Measurements from ENCODE around the gene EMILIN2. TPM values are rescaled to one million over a fixed set of nuclear protein-coding genes. Genes with fewer than 3 reads are reported as not detected.

The EMILIN2 gene
- total RNA-seq, 1 experiment from 2014 or later: 20.0 TPM

GRCh38 chr18:2826581-2826980 is 20.2 kb upstream of the EMILIN2 start:
- H3K4ac ChIP-seq (ENCODE audit: low read depth, low read length): no peak overlapping the region
- H3K18ac ChIP-seq (ENCODE audit: insufficient read length, low read depth, low read length): no peak overlapping the region
- H3T11ph ChIP-seq (ENCODE audit: low read length): no peak overlapping the region
- H3K4me1 Mint-ChIP-seq: peaks cover 6 to 8% of the 10 kb centered on the region in 2 experiments
- no peaks in the 10 kb centered on the region; a peak in 1 of 7 replicates for H3K36me3 Mint-ChIP-seq (ENCODE audit: insufficient read depth in 1 of 3, low read depth in 3 of 3)
- no peak overlapping the region for H3K9ac ChIP-seq (ENCODE audit: extremely low read depth, insufficient read length, low read length)
- H3K27ac ChIP-seq (ENCODE audit: insufficient read length, low read depth, low read length): no peak overlapping the region
- no peak overlapping the region for H3K23ac ChIP-seq (ENCODE audit: insufficient read length, low read depth, low read length)
- H4K8ac ChIP-seq (replicated peaks; ENCODE audit: insufficient read length, low read depth, low read length): no peak overlapping the region
- H2AFZ ChIP-seq (ENCODE audit: low read length): no peak overlapping the region
- H3K79me2 ChIP-seq (ENCODE audit: insufficient read depth, low read length): no peaks in the 10 kb centered on the region
- no peaks in the 10 kb centered on the region for H3K9me3 ChIP-seq (ENCODE audit: control insufficient read depth, low read depth, low read length)
- no peak for TF ChIP-seq CTCF (conservative IDR thresholded peaks at IDR 0.05)
- no peaks in the 10 kb centered on the region; the same call in 1 of the 2 replicates for H3K27me3 Mint-ChIP-seq (ENCODE audit: low read depth)
- no CpG with 5 or more reads among the region's 10 CpGs for WGBS (ENCODE audit: extremely low coverage, insufficient read length, low lambda C conversion rate)
- H3K14ac ChIP-seq (ENCODE audit: insufficient read depth, low read length): no peak overlapping the region; the same call in 1 of the 2 replicates
- H3K79me1 ChIP-seq (ENCODE audit: insufficient read depth, low read depth, low read length, poor library complexity, severe bottlenecking): no peaks in the 10 kb centered on the region
- no peaks in the 10 kb centered on the region for H3K27me3 ChIP-seq (ENCODE audit: insufficient read depth, low read length)
- H4K20me1 ChIP-seq (ENCODE audit: control insufficient read depth, insufficient read depth, insufficient read length): no peaks in the 10 kb centered on the region
- no peak overlapping the region for H4K91ac ChIP-seq (ENCODE audit: insufficient read length, low read depth, low read length)
- no peak overlapping the region for H2AK5ac ChIP-seq (ENCODE audit: insufficient read length, low read length)
- H3K27ac Mint-ChIP-seq: no peak overlapping the region; a peak in 1 of 7 replicates
- H3K9me3 Mint-ChIP-seq: peaks cover 0 to 6% of the 10 kb centered on the region in 2 experiments; a peak in 2 of 5 replicates
- H3K4me2 ChIP-seq (ENCODE audit: insufficient read depth, insufficient read length, low read length): no peak overlapping the region
- no peak overlapping the region for H3K4me3 Mint-ChIP-seq
- no peak overlapping the region for H2BK120ac ChIP-seq (ENCODE audit: low read depth, low read length, poor library complexity, severe bottlenecking)
- H3K56ac ChIP-seq (ENCODE audit: insufficient read length, low read depth, low read length): no peak overlapping the region
- H3K23me2 ChIP-seq (ENCODE audit: insufficient read length, low read depth, low read length, poor library complexity, severe bottlenecking): no peaks in the 10 kb centered on the region
- H3K4me1 ChIP-seq (ENCODE audit: insufficient read depth, low read length): no peaks in the 10 kb centered on the region
- H2BK12ac ChIP-seq (ENCODE audit: insufficient read length, low read depth, low read length): no peak overlapping the region
- H2BK5ac ChIP-seq (ENCODE audit: insufficient read length, low read length): no peak overlapping the region
- H4K5ac ChIP-seq (ENCODE audit: insufficient read length, low read depth, low read length): no peak overlapping the region
- no peak overlapping the region for H2BK20ac ChIP-seq (ENCODE audit: low read depth, low read length, poor library complexity, severe bottlenecking)
- H2BK15ac ChIP-seq (ENCODE audit: low read depth, low read length): no peak overlapping the region
- no peak for DNase-seq
